B cell (primary cell): ENCODE measurements around the gene ELOVL6. TPM values are rescaled to one million over a fixed set of nuclear protein-coding genes. Genes with fewer than 3 reads are reported as not detected.
"Not testable (repeated sequence)": the region's sequence is repeated elsewhere in the genome, so short reads cannot be mapped to it uniquely, and the experiment has no call there.

Experiments
- ATAC-seq: fragments of 200-7000 bp; cut with Tn5 transposase; one replicate; pipeline ENCODE4 v1.10.0; 2021; ENCODE audit warnings: low read depth, mild to moderate bottlenecking, moderate number of reproducible peaks, moderate library complexity
- CTCF ChIA-PET: fragments of 350-600 bp; sonication (Branson Sonifier 250); formaldehyde crosslinking; loops from one replicate; lab custom pipeline; 2021; ENCODE audit warnings: antibody characterized with exemption, inconsistent platforms; lab: Charles Lee
- POLR2A ChIA-PET: fragments of 350-600 bp; sonication (Branson Sonifier 250); formaldehyde crosslinking; loops from one replicate; lab custom pipeline; 2021; ENCODE audit warnings: antibody characterized with exemption; lab: Charles Lee
- DNase-seq: peaks from one replicate; pipeline ENCODE4 v3.0.0; 2013
- H2AFZ ChIP-seq: 2 replicates; pipeline ENCODE4 v1.6.1; 2012; ENCODE audit warnings: mild to moderate bottlenecking, low read depth, low read length; ENCODE audit not compliant: insufficient read depth, poor library complexity, severe bottlenecking
- H3K27ac ChIP-seq, 2 donors: 1 replicate in 1 of 2; 2 replicates in 1 of 2; pipeline ENCODE4 v1.5.1; 2012 to 2013; ENCODE audit warnings: low read length in 2 of 2, mild to moderate bottlenecking in 2 of 2, moderate library complexity in 1 of 2
- H3K27me3 ChIP-seq, 4 experiments: fragments of 200-600 bp in 1 of 4; sonication (generic) in 1 of 4; replicated peaks in 1 of 4; 1 replicate in 2 of 4; 2 replicates in 2 of 4; pipeline versions ENCODE4 v1.6.1 to v1.7.0; 2013 to 2016; ENCODE audit warnings: low read length in 3 of 4, mild to moderate bottlenecking in 2 of 4, mixed read lengths in 1 of 4, moderate library complexity in 1 of 4; ENCODE audit not compliant: insufficient read depth in 4 of 4, control insufficient read depth in 3 of 4; ENCODE audit errors: control extremely low read depth in 1 of 4
- H3K36me3 ChIP-seq, 2 experiments: replicated peaks in 1 of 2; 1 replicate in 1 of 2; 2 replicates in 1 of 2; pipeline versions ENCODE4 v1.6.1 to v1.7.1; 2013; ENCODE audit warnings: low read length in 1 of 2; ENCODE audit not compliant: insufficient read depth in 2 of 2, control insufficient read depth in 1 of 2; ENCODE audit errors: control extremely low read depth in 1 of 2, extremely low read depth in 1 of 2
- H3K4me1 ChIP-seq, 2 donors: fragments of 200-600 bp in 1 of 2; sonication (generic) in 1 of 2; 1 replicate in 1 of 2; 2 replicates in 1 of 2; pipeline versions ENCODE4 v1.5.1 to v1.6.1; 2013 to 2017; ENCODE audit warnings: low read length in 2 of 2; ENCODE audit not compliant: control insufficient read depth in 2 of 2, insufficient read depth in 2 of 2
- H3K4me2 ChIP-seq: replicated peaks from 2 replicates; pipeline ENCODE3; 2012; ENCODE audit warnings: mild to moderate bottlenecking, low read depth, low read length; ENCODE audit not compliant: poor library complexity, severe bottlenecking
- H3K4me3 ChIP-seq, 5 experiments: fragments of 200-600 bp in 1 of 5; sonication (generic) in 1 of 5; 1 replicate in 3 of 5; 2 replicates in 2 of 5; pipeline versions ENCODE4 v1.5.1 to v1.7.0; 2011 to 2016; ENCODE audit warnings: low read length in 4 of 5, mild to moderate bottlenecking in 4 of 5, low read depth in 2 of 5, control low read depth in 1 of 5, moderate library complexity in 1 of 5; ENCODE audit not compliant: insufficient read depth in 1 of 5; ENCODE audit errors: control extremely low read depth in 1 of 5, extremely low read depth in 1 of 5
- H3K79me2 ChIP-seq: fragments of 200-600 bp; sonication (generic); one replicate; pipeline ENCODE4 v1.6.0; 2016; ENCODE audit warnings: low read length; ENCODE audit not compliant: control insufficient read depth, insufficient read depth
- H3K9ac ChIP-seq: fragments of 200-600 bp; sonication (generic); 2 replicates; pipeline ENCODE4 v1.6.1; 2017; ENCODE audit warnings: mild to moderate bottlenecking, low read length, moderate library complexity
- H3K9me3 ChIP-seq, 3 donors: one replicate each; pipeline versions ENCODE4 v1.6.1 to v1.7.1; 2013; ENCODE audit warnings: low read length in 2 of 3; ENCODE audit not compliant: control insufficient read depth in 2 of 3, insufficient read depth in 1 of 3; ENCODE audit errors: control extremely low read depth in 1 of 3
- H4K20me1 ChIP-seq: 2 replicates; pipeline ENCODE4 v1.6.0; 2012; ENCODE audit warnings: mild to moderate bottlenecking, low read length; ENCODE audit not compliant: insufficient read depth, control insufficient read depth, poor library complexity, severe bottlenecking
- H3K27ac Mint-ChIP-seq: one replicate; pipeline ENCODE4 v1.8.0; 2021; ENCODE audit warnings: mixed read lengths
- H3K27me3 Mint-ChIP-seq: one replicate; pipeline ENCODE4 v1.8.0; 2021; ENCODE audit warnings: mixed read lengths
- H3K4me1 Mint-ChIP-seq: one replicate; pipeline ENCODE4 v1.8.0; 2021; ENCODE audit warnings: mixed read lengths
- H3K4me3 Mint-ChIP-seq: one replicate; pipeline ENCODE4 v1.8.0; 2021; ENCODE audit warnings: mixed read lengths
- H3K9me3 Mint-ChIP-seq: one replicate; pipeline ENCODE4 v1.8.0; 2022; ENCODE audit warnings: mixed read lengths; ENCODE audit not compliant: insufficient read depth
- CTCF ChIP-seq: fragments of 200-600 bp; IDR thresholded peaks from one replicate; pipeline ENCODE4 v1.8.0; 2022; ENCODE audit warnings: antibody characterized with exemption, mild to moderate bottlenecking
- EZH2 ChIP-seq: IDR thresholded peaks from 2 replicates; pipeline ENCODE4 v1.6.1; 2012; ENCODE audit warnings: borderline replicate concordance, low read depth, mild to moderate bottlenecking, moderate library complexity, low read length; ENCODE audit not compliant: insufficient read depth, poor library complexity, severe bottlenecking
- WGBS: methylation state at CpG from one replicate; pipeline ENCODE4 v1.1.5; 2013; ENCODE audit warnings: missing lambda C conversion rate; ENCODE audit not compliant: insufficient coverage; 5-methylcytosine and 5-hydroxymethylcytosine counted together
- intact Hi-C: fragments of 100-400 bp; cut with micrococcal nuclease; formaldehyde crosslinking; loops from one replicate; pipeline ENCODE4 v1.10.0; 2022
- polyA plus RNA-seq: library from polyadenylated mRNA; depleted of rRNA; stranded (reverse); fragments of >200 nt; gene quantifications from 2 replicates; pipeline ENCODE4 v1.2.3, GENCODE V29; 2012
- total RNA-seq, 2 donors: library from RNA; stranded (reverse); fragments of 120-200 nt in 1 of 2; gene quantifications; 1 replicate in 1 of 2; 2 replicates in 1 of 2; pipeline versions ENCODE4 v1.2.3 to v1.2.4, GENCODE V29; 2013 to 2022

ELOVL6 gene
- total and polyA plus RNA-seq, 2 donors (not counting 1 experiment from before 2014, with no cell fraction given), result 0.10 to 0.22 TPM

- H3K36me3 ChIP-seq, H3K4me1 ChIP-seq, H3K9ac ChIP-seq, intact Hi-C loops, H3K9me3 ChIP-seq, H3K79me2 ChIP-seq, ATAC-seq, H3K27ac Mint-ChIP-seq, H3K4me3 ChIP-seq, H3K4me1 Mint-ChIP-seq, H3K27ac ChIP-seq, H4K20me1 ChIP-seq, H2AFZ ChIP-seq, DNase-seq, H3K4me2 ChIP-seq, H3K4me3 Mint-ChIP-seq, H3K9me3 Mint-ChIP-seq, POLR2A ChIA-PET: not testable (repeated sequence)
- H3K27me3 Mint-ChIP-seq, result peaks cover 47% of the 10 kb centered on the region
- WGBS, result 89% methylated on average over 3 of the region's 11 CpGs
- CTCF ChIA-PET, result interaction anchor here (1.3 to 2.0 kb wide), 2 partner anchors 10 to 478 kb away, joined by 3 to 10 read pairs; no protein-coding TSS in a partner anchor
- H3K27me3 ChIP-seq, result peaks cover 0 to 29% (median 17%) of the 10 kb centered on the region in 4 experiments
Measured at GRCh38 chr4:110039164-110039563, 159.3 kb downstream of the ELOVL6 start.

- no peak overlapping the region for H3K27ac ChIP-seq
- peaks cover 0 to 40% (median 33%) of the 10 kb centered on the region in 4 experiments for H3K27me3 ChIP-seq
- intact Hi-C loops, result no loop called here
- no peaks in the 10 kb centered on the region for H3K79me2 ChIP-seq
- H4K20me1 ChIP-seq, result no peaks in the 10 kb centered on the region
- H3K4me3 ChIP-seq, result no peak overlapping the region
- TF ChIP-seq CTCF, result no peak
- no peak for TF ChIP-seq EZH2
- no peak for ATAC-seq
- H3K4me3 Mint-ChIP-seq, result no peak overlapping the region
- no peaks in the 10 kb centered on the region for H3K9me3 Mint-ChIP-seq
- no peak overlapping the region for H2AFZ ChIP-seq
- ChIA-PET POLR2A (no interaction called here), CTCF (interaction anchor here (0.9 kb wide), 1 partner anchor 13 kb away, joined by 3 read pairs; no protein-coding TSS in a partner anchor)
- no peak overlapping the region for H3K27ac Mint-ChIP-seq
- no peaks in the 10 kb centered on the region for H3K36me3 ChIP-seq
- no peak overlapping the region for H3K9ac ChIP-seq
- H3K4me2 ChIP-seq, result no peak overlapping the region
- H3K27me3 Mint-ChIP-seq, result peaks cover 65% of the 10 kb centered on the region
- DNase-seq, result peak; percentile 21
- H3K9me3 ChIP-seq, result no peaks in the 10 kb centered on the region
- H3K4me1 ChIP-seq, result peaks cover 8 to 14% of the 10 kb centered on the region in 2 donors
- peaks cover 6% of the 10 kb centered on the region for H3K4me1 Mint-ChIP-seq
- no CpG with 5 or more reads among the region's 3 CpGs for WGBS
Measured at GRCh38 chr4:110034026-110034393, 164.4 kb downstream of the ELOVL6 start.
